H9 (cell line): ENCODE results near the gene RWDD1. TPM values are rescaled to one million over a fixed set of nuclear protein-coding genes. Genes with fewer than 3 reads are reported as not detected.

Experiments used
- DNase-seq: peaks from one replicate; pipeline ENCODE4 v3.0.0-alpha.2; 2017
- H2AFZ ChIP-seq: one replicate; pipeline ENCODE4 v1.6.1; 2013; ENCODE audit warnings: mild to moderate bottlenecking, low read length, control low read depth, moderate library complexity
- H2AK5ac ChIP-seq: 2 replicates; pipeline ENCODE4 v1.6.1; 2013; ENCODE audit warnings: low read length, control low read depth, mixed read lengths; ENCODE audit not compliant: insufficient read length
- H2BK120ac ChIP-seq: one replicate; pipeline ENCODE4 v1.6.1; 2013; ENCODE audit warnings: low read depth, mild to moderate bottlenecking, low read length, control low read depth, inconsistent platforms; ENCODE audit not compliant: poor library complexity, severe bottlenecking
- H2BK12ac ChIP-seq: 2 replicates; pipeline ENCODE4 v1.6.1; 2013; ENCODE audit warnings: low read length, control low read depth, mixed read lengths, low read depth; ENCODE audit not compliant: insufficient read length
- H2BK15ac ChIP-seq: 2 replicates; pipeline ENCODE4 v1.6.1; 2013; ENCODE audit warnings: low read depth, low read length, control low read depth
- H2BK20ac ChIP-seq: one replicate; pipeline ENCODE4 v1.6.1; 2013; ENCODE audit warnings: low read depth, mild to moderate bottlenecking, low read length, control low read depth, inconsistent platforms; ENCODE audit not compliant: poor library complexity, severe bottlenecking
- H2BK5ac ChIP-seq: 2 replicates; pipeline ENCODE4 v1.6.1; 2013; ENCODE audit warnings: low read length, control low read depth, mixed read lengths; ENCODE audit not compliant: insufficient read length
- H3K14ac ChIP-seq: 2 replicates; pipeline ENCODE4 v1.6.1; 2013; ENCODE audit warnings: low read length, control low read depth; ENCODE audit not compliant: insufficient read depth
- H3K18ac ChIP-seq: 2 replicates; pipeline ENCODE4 v1.6.1; 2013; ENCODE audit warnings: low read depth, mild to moderate bottlenecking, mixed read lengths, low read length, control low read depth; ENCODE audit not compliant: insufficient read length
- H3K23ac ChIP-seq: 2 replicates; pipeline ENCODE4 v1.6.1; 2013; ENCODE audit warnings: low read length, control low read depth, mixed read lengths, low read depth; ENCODE audit not compliant: insufficient read length
- H3K23me2 ChIP-seq: 2 replicates; pipeline ENCODE4 v1.6.1; 2013; ENCODE audit warnings: low read depth, mild to moderate bottlenecking, mixed read lengths, low read length, control low read depth; ENCODE audit not compliant: insufficient read length, poor library complexity, severe bottlenecking
- H3K27ac ChIP-seq: 2 replicates; pipeline ENCODE4 v1.5.1; 2013; ENCODE audit warnings: low read length, control low read depth, mixed read lengths, low read depth; ENCODE audit not compliant: insufficient read length
- H3K27me3 ChIP-seq: 2 replicates; pipeline ENCODE4 v1.6.1; 2013; ENCODE audit warnings: low read length, control low read depth, inconsistent platforms; ENCODE audit not compliant: insufficient read depth
- H3K4ac ChIP-seq: 2 replicates; pipeline ENCODE4 v1.6.1; 2013; ENCODE audit warnings: low read depth, mild to moderate bottlenecking, control low read depth, inconsistent platforms, low read length, moderate library complexity
- H3K4me1 ChIP-seq: 2 replicates; pipeline ENCODE4 v1.6.1; 2013; ENCODE audit warnings: low read length, control low read depth, inconsistent platforms; ENCODE audit not compliant: insufficient read depth
- H3K4me2 ChIP-seq: 2 replicates; pipeline ENCODE4 v1.6.1; 2013; ENCODE audit warnings: low read length, control low read depth, mixed read lengths; ENCODE audit not compliant: insufficient read length, insufficient read depth
- H3K56ac ChIP-seq: 2 replicates; pipeline ENCODE4 v1.6.1; 2013; ENCODE audit warnings: low read depth, mild to moderate bottlenecking, mixed read lengths, low read length, control low read depth; ENCODE audit not compliant: insufficient read length
- H3K79me1 ChIP-seq: 2 replicates; pipeline ENCODE4 v1.6.1; 2013; ENCODE audit warnings: low read depth, mild to moderate bottlenecking, moderate library complexity, low read length, control low read depth, inconsistent platforms; ENCODE audit not compliant: insufficient read depth, poor library complexity, severe bottlenecking
- H3K79me2 ChIP-seq: 2 replicates; pipeline ENCODE4 v1.6.1; 2013; ENCODE audit warnings: low read length, control low read depth, inconsistent platforms; ENCODE audit not compliant: insufficient read depth
- H3K9ac ChIP-seq: 2 replicates; pipeline ENCODE4 v1.6.1; 2013; ENCODE audit warnings: low read length, control low read depth, mixed read lengths; ENCODE audit not compliant: insufficient read length; ENCODE audit errors: extremely low read depth
- H3K9me3 ChIP-seq: one replicate; pipeline ENCODE4 v1.6.1; 2013; ENCODE audit warnings: low read depth, low read length, inconsistent platforms; ENCODE audit not compliant: control insufficient read depth
- H3T11ph ChIP-seq: one replicate; pipeline ENCODE4 v1.6.1; 2013; ENCODE audit warnings: mild to moderate bottlenecking, low read length, control low read depth, inconsistent platforms
- H4K20me1 ChIP-seq: one replicate; pipeline ENCODE4 v1.6.1; 2013; ENCODE audit not compliant: control insufficient read depth, insufficient read length, insufficient read depth
- H4K5ac ChIP-seq: 2 replicates; pipeline ENCODE4 v1.6.1; 2013; ENCODE audit warnings: low read depth, mild to moderate bottlenecking, mixed read lengths, low read length, control low read depth; ENCODE audit not compliant: insufficient read length
- H4K8ac ChIP-seq: replicated peaks from 2 replicates; pipeline ENCODE4 v1.6.1; 2013; ENCODE audit warnings: low read length, control low read depth, mixed read lengths, low read depth; ENCODE audit not compliant: insufficient read length
- H4K91ac ChIP-seq: 2 replicates; pipeline ENCODE4 v1.6.1; 2013; ENCODE audit warnings: low read depth, mild to moderate bottlenecking, moderate library complexity, mixed read lengths, low read length, control low read depth; ENCODE audit not compliant: insufficient read length
- H3K27ac Mint-ChIP-seq, 3 experiments: 2 replicates in 2 of 3; 3 replicates in 1 of 3; pipeline ENCODE4 v1.8.0; 2020 to 2021; ENCODE audit warnings: mixed read lengths in 3 of 3, mild to moderate bottlenecking in 1 of 3, moderate library complexity in 1 of 3
- H3K27me3 Mint-ChIP-seq: 2 replicates; pipeline ENCODE4 v1.8.0; 2021; ENCODE audit warnings: low read depth, mild to moderate bottlenecking, moderate library complexity, mixed read lengths
- H3K36me3 Mint-ChIP-seq, 3 experiments: 2 replicates in 2 of 3; 3 replicates in 1 of 3; pipeline ENCODE4 v1.8.0; 2020 to 2021; ENCODE audit warnings: low read depth in 3 of 3, mixed read lengths in 3 of 3; ENCODE audit not compliant: insufficient read depth in 1 of 3
- H3K4me1 Mint-ChIP-seq, 2 experiments: 2 replicates each; pipeline ENCODE4 v1.8.0; 2020; ENCODE audit warnings: mixed read lengths in 2 of 2
- H3K4me3 Mint-ChIP-seq, 2 experiments: 2 replicates in 1 of 2; 3 replicates in 1 of 2; pipeline ENCODE4 v1.8.0; 2020 to 2021; ENCODE audit warnings: mild to moderate bottlenecking in 2 of 2, mixed read lengths in 2 of 2, moderate library complexity in 1 of 2
- H3K9me3 Mint-ChIP-seq, 2 experiments: 2 replicates in 1 of 2; 3 replicates in 1 of 2; pipeline ENCODE4 v1.8.0; 2020; ENCODE audit warnings: mild to moderate bottlenecking in 2 of 2, mixed read lengths in 2 of 2, moderate library complexity in 1 of 2
- WGBS: extraction: QIAGEN DNeasy Blood & Tissue Kit; methylation state at CpG from one replicate; pipeline ENCODE4 v1.1.7; 2013; ENCODE audit warnings: missing lambda C conversion rate, low lambda C conversion rate, mixed read lengths; ENCODE audit not compliant: insufficient read length; ENCODE audit errors: extremely low coverage; 5-methylcytosine and 5-hydroxymethylcytosine counted together
- total RNA-seq: library from RNA; stranded (reverse); gene quantifications from 2 replicates; pipeline ENCODE4 v1.2.1, GENCODE V29; 2021
- TF ChIP-seq, protein P1 (sequence below): fragments of 200-600 bp; sonication (generic); conservative IDR thresholded peaks from 3 replicates; pipeline ENCODE4 v1.8.0; 2021; ENCODE audit warnings: antibody characterized with exemption, mild to moderate bottlenecking

RWDD1 gene
- total RNA-seq, 1 experiment from 2014 or later, result 42.0 TPM

- no peak overlapping the region for H2BK20ac ChIP-seq
- no peak overlapping the region for H2BK120ac ChIP-seq
- H3K4me1 Mint-ChIP-seq, result peaks cover 8% of the 10 kb centered on the region in 2 experiments; a peak in 3 of 4 replicates
- peak overlapping the region; percentile 65 for H2AFZ ChIP-seq
- no peak overlapping the region for H2BK5ac ChIP-seq
- no peak overlapping the region for H3T11ph ChIP-seq
- H4K5ac ChIP-seq, result peak overlapping the region; percentile 60
- no peak overlapping the region for H2BK12ac ChIP-seq
- peaks cover 12% of the 10 kb centered on the region for H3K27me3 Mint-ChIP-seq
- no peaks in the 10 kb centered on the region for H3K27me3 ChIP-seq
- H4K20me1 ChIP-seq, result no peaks in the 10 kb centered on the region
- no peak overlapping the region for H3K27ac Mint-ChIP-seq
- no peaks in the 10 kb centered on the region for H3K9me3 Mint-ChIP-seq
- H3K9me3 ChIP-seq, result no peaks in the 10 kb centered on the region
- no peak overlapping the region for H3K4me2 ChIP-seq
- H3K18ac ChIP-seq, result no peak overlapping the region
- H3K27ac ChIP-seq, result no peak overlapping the region
- H3K79me2 ChIP-seq, result no peaks in the 10 kb centered on the region
- no peak overlapping the region for H3K14ac ChIP-seq
- no peaks in the 10 kb centered on the region for H3K23me2 ChIP-seq
- no peak overlapping the region for H3K4me3 Mint-ChIP-seq
- H3K36me3 Mint-ChIP-seq, result no peaks in the 10 kb centered on the region
- TF ChIP-seq, protein P1, sequence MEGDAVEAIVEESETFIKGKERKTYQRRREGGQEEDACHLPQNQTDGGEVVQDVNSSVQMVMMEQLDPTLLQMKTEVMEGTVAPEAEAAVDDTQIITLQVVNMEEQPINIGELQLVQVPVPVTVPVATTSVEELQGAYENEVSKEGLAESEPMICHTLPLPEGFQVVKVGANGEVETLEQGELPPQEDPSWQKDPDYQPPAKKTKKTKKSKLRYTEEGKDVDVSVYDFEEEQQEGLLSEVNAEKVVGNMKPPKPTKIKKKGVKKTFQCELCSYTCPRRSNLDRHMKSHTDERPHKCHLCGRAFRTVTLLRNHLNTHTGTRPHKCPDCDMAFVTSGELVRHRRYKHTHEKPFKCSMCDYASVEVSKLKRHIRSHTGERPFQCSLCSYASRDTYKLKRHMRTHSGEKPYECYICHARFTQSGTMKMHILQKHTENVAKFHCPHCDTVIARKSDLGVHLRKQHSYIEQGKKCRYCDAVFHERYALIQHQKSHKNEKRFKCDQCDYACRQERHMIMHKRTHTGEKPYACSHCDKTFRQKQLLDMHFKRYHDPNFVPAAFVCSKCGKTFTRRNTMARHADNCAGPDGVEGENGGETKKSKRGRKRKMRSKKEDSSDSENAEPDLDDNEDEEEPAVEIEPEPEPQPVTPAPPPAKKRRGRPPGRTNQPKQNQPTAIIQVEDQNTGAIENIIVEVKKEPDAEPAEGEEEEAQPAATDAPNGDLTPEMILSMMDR, result no peak
- no peak overlapping the region for H3K56ac ChIP-seq
- no peaks in the 10 kb centered on the region for H3K4me1 ChIP-seq
- H2AK5ac ChIP-seq, result no peak overlapping the region
- no peak overlapping the region for H4K8ac ChIP-seq
- H3K4ac ChIP-seq, result no peak overlapping the region
- no peak overlapping the region for H3K9ac ChIP-seq
- WGBS, result no CpG with 5 or more reads among the region's 42 CpGs
- no peak for DNase-seq
- H3K23ac ChIP-seq, result no peak overlapping the region
- H4K91ac ChIP-seq, result no peak overlapping the region
- H3K79me1 ChIP-seq, result no peaks in the 10 kb centered on the region
- no peak overlapping the region for H2BK15ac ChIP-seq
Observed at GRCh38 chr6:116564921-116565872, 6.1 kb upstream of the RWDD1 start.
